ENCODE results near the gene CHST9. TPM values are rescaled to one million over a fixed set of nuclear protein-coding genes. Genes with fewer than 3 reads are reported as not detected.

CHST9 gene
- total RNA-seq, 4 donors from 2014 or later: 0.53 to 4.5 (median 1.8) TPM

DNA sequence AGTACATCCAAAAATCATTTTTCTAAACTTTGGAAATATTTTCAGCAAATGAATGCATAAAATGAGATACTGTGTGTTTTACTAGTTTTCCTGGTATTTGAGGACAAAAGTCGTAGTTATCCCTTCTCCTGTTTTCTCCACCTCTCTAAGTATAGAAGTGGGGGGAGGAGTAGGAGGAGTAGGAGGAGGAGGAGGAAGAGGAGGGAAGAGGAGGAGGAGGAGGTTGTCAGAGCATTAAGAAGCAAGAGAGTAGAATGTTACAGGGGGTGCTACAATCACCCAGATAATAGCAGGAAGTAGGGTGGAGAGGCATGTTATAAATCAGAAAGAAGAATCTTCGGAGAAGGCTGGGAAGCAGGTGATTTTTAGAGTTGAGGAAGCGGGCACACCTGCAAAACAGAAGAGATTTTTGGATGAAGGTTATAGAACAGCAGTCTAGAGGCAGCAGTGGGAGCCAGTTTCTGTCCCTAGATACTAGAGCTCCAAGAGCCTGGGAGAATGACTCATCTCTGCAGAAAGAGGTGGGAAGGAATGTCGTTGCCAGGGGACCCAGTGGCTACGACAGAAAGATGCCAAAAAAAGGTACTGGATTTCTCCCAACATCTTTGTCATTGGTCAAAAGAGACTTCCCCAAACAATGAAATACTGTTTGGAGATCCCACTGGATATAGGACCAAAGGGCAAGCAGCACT lies 275.4 kb downstream of the CHST9 start:
- Histone ChIP-seq H3K27me3 (no peaks in the 10 kb centered on the region), H3K9me3 (no peaks in the 10 kb centered on the region), H3K36me3 (no peaks in the 10 kb centered on the region), H3K4me3 (no peak overlapping the region), H3K4me1 (no peaks in the 10 kb centered on the region), H3K27ac (no peak overlapping the region)
- TF ChIP-seq POLR2A (IDR thresholded peaks at IDR 0.05): no peak
- TF ChIP-seq, protein P1, sequence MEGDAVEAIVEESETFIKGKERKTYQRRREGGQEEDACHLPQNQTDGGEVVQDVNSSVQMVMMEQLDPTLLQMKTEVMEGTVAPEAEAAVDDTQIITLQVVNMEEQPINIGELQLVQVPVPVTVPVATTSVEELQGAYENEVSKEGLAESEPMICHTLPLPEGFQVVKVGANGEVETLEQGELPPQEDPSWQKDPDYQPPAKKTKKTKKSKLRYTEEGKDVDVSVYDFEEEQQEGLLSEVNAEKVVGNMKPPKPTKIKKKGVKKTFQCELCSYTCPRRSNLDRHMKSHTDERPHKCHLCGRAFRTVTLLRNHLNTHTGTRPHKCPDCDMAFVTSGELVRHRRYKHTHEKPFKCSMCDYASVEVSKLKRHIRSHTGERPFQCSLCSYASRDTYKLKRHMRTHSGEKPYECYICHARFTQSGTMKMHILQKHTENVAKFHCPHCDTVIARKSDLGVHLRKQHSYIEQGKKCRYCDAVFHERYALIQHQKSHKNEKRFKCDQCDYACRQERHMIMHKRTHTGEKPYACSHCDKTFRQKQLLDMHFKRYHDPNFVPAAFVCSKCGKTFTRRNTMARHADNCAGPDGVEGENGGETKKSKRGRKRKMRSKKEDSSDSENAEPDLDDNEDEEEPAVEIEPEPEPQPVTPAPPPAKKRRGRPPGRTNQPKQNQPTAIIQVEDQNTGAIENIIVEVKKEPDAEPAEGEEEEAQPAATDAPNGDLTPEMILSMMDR (IDR thresholded peaks at IDR 0.05): no peak
- WGBS, 2 donors: 47 to 55% methylated on average over 5 of the region's 5 CpGs
- intact Hi-C loops (cut with DNase I): no loop called here
- DNase-seq: no peak

- Histone ChIP-seq H3K36me3 (no peaks in the 10 kb centered on the region), H3K4me3 (no peak overlapping the region), H3K27ac (no peak overlapping the region), H3K27me3 (no peaks in the 10 kb centered on the region), H3K9me3 (no peaks in the 10 kb centered on the region), H3K4me1 (no peaks in the 10 kb centered on the region)
- DNase-seq: no peak
- WGBS, 2 donors: 64 to 68% methylated on average over 3 of the region's 3 CpGs
- no peak for TF ChIP-seq POLR2A (IDR thresholded peaks at IDR 0.05)
- TF ChIP-seq, protein P1 (IDR thresholded peaks at IDR 0.05): no peak
- intact Hi-C loops (cut with DNase I): no loop called here
Observed at GRCh38 chr18:26908906-26909305, 276.2 kb downstream of the CHST9 start.

- no peak overlapping the region for H3K27ac ChIP-seq
- peaks cover 0 to 4% (median 0%) of the 10 kb centered on the region in 3 donors for H3K9me3 ChIP-seq
- no peak for TF ChIP-seq POLR2A (IDR thresholded peaks at IDR 0.05)
- TF ChIP-seq, protein P1 (IDR thresholded peaks at IDR 0.05): no peak
- H3K27me3 ChIP-seq: no peaks in the 10 kb centered on the region
- no peaks in the 10 kb centered on the region for H3K4me1 ChIP-seq
- 87 to 96% methylated on average over 5 of the region's 5 CpGs for WGBS, 2 donors
- no peak for DNase-seq
- H3K36me3 ChIP-seq: no peaks in the 10 kb centered on the region
- no peak overlapping the region for H3K4me3 ChIP-seq
- intact Hi-C loops (cut with DNase I): no loop called here
Observed at GRCh38 chr18:26902291-26902690, 282.8 kb downstream of the CHST9 start.

DNA sequence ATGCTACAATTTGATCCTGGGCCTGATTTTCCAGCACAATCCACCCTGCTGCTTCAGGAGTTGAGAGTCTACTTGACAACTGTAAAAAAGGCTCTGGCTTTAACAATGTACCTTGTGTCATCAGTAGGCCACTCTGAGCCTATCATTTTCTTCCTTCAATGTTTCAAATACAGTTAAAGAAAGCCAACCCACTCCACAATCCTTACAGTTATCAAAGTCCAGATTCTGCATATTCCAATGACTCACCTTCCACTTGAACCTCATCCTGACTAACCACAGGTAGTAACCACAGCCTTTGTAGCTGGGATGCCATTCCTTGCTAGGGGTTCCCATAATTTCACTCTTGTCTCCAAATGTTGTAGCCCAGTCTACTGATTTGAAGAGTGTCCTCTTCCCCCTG lies 284.1 kb downstream of the CHST9 start:
- H3K27ac ChIP-seq: no peak overlapping the region
- peaks cover 0 to 4% (median 0%) of the 10 kb centered on the region in 3 donors for H3K9me3 ChIP-seq
- no peak overlapping the region for H3K4me3 ChIP-seq
- intact Hi-C loops (cut with DNase I): no loop called here
- TF ChIP-seq, protein P1 (IDR thresholded peaks at IDR 0.05): no peak
- no peak for TF ChIP-seq POLR2A (IDR thresholded peaks at IDR 0.05)
- H3K27me3 ChIP-seq: no peaks in the 10 kb centered on the region
- DNase-seq: no peak
- no peaks in the 10 kb centered on the region for H3K4me1 ChIP-seq
- H3K36me3 ChIP-seq: no peaks in the 10 kb centered on the region

DNA sequence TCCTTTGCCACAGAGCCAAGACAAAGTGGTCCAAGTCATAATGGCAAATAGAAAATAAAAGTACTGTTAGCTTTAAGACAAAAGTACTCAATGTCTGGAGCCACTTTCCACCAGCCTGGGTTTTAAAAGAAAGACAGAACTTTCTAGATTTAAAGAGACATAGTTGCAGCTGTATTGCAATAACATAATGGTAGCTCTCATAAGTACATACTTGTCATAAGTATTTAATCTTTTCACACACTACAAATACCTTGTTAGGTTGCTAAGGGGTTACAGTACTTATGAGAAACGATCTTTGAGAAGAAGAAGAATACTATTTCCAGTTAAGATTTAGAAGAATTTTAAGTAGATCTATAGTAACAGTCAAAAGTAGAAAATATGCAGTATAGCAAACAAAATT lies 290.7 kb downstream of the CHST9 start:
- TF ChIP-seq, protein P1 (IDR thresholded peaks at IDR 0.05): no peak
- TF ChIP-seq POLR2A (IDR thresholded peaks at IDR 0.05): no peak
- no peaks in the 10 kb centered on the region for H3K36me3 ChIP-seq
- no peak overlapping the region for H3K27ac ChIP-seq
- H3K27me3 ChIP-seq: no peaks in the 10 kb centered on the region
- H3K9me3 ChIP-seq: no peaks in the 10 kb centered on the region
- no peaks in the 10 kb centered on the region for H3K4me1 ChIP-seq
- no peak for DNase-seq
- H3K4me3 ChIP-seq: no peak overlapping the region
- 20 to 38% methylated on average over 1 of the region's 1 CpG for WGBS, 2 donors
- intact Hi-C loops (cut with DNase I): no loop called here
